Stimulated activated CD8-positive, alpha-beta memory T cell treated with anti-CD3 and anti-CD28 coated beads, Interleukin-7, amount 100 ng/mL, for 48 hours (primary cell): ENCODE results near the gene MVD.

Experiments
- DNase-seq, 2 donors: peaks; one replicate each; pipeline ENCODE4 v3.0.0-alpha.2; 2020; ENCODE audit warnings: low read depth in 1 of 2; ENCODE audit errors: extremely low read depth in 1 of 2

MVD gene

GRCh38 chr16:88627531-88628411, 35.1 kb downstream of the MVD start:
- no peak for DNase-seq

- no peak for DNase-seq
Observed at GRCh38 chr16:88626646-88627045, 36.2 kb downstream of the MVD start.

- no peak for DNase-seq
Observed at GRCh38 chr16:88624977-88625576, 37.8 kb downstream of the MVD start.

- DNase-seq = no peak
Observed at GRCh38 chr16:88624481-88624880, 38.4 kb downstream of the MVD start.

- DNase-seq = no peak
Observed at GRCh38 chr16:88623858-88624257, 39.0 kb downstream of the MVD start.

- no peak for DNase-seq
Observed at GRCh38 chr16:88622866-88623265, 40.0 kb downstream of the MVD start.

- no peak for DNase-seq
Observed at GRCh38 chr16:88622125-88622524, 40.8 kb downstream of the MVD start.

- DNase-seq = peak in 1 of 2 donors; percentile 65
Observed at GRCh38 chr16:88619859-88620815, 42.8 kb downstream of the MVD start.

GRCh38 chr16:88618956-88619667, 43.8 kb downstream of the MVD start:
- no peak for DNase-seq

- DNase-seq = no peak
Observed at GRCh38 chr16:88618182-88618955, 44.5 kb downstream of the MVD start.

- no peak for DNase-seq
Observed at GRCh38 chr16:88617268-88618031, 45.4 kb downstream of the MVD start.

GRCh38 chr16:88616736-88617135, 46.2 kb downstream of the MVD start:
- no peak for DNase-seq

- DNase-seq = no peak
Observed at GRCh38 chr16:88616320-88616719, 46.6 kb downstream of the MVD start.

GRCh38 chr16:88614818-88615580, 47.9 kb downstream of the MVD start:
- DNase-seq = no peak

- DNase-seq = no peak
Observed at GRCh38 chr16:88613911-88614817, 48.7 kb downstream of the MVD start.

- no peak for DNase-seq
Observed at GRCh38 chr16:88613293-88613692, 49.6 kb downstream of the MVD start.
